ENCODE results near the gene SLC18B1. TPM values are rescaled to one million over a fixed set of nuclear protein-coding genes. Genes with fewer than 3 reads are reported as not detected.

Gene SLC18B1
- 10 to 100 TPM; 13.4 to 42.0 (median 19.5) TPM for total RNA-seq

GRCh38 chr6:132797951-132798868 lies at the start of gene SLC18B1:
Gene SLC18B1 (minus strand): TSS chr6:132798637. CDS start chr6:132798456, 181 bp downstream.
- TF ChIP-seq, protein P1, sequence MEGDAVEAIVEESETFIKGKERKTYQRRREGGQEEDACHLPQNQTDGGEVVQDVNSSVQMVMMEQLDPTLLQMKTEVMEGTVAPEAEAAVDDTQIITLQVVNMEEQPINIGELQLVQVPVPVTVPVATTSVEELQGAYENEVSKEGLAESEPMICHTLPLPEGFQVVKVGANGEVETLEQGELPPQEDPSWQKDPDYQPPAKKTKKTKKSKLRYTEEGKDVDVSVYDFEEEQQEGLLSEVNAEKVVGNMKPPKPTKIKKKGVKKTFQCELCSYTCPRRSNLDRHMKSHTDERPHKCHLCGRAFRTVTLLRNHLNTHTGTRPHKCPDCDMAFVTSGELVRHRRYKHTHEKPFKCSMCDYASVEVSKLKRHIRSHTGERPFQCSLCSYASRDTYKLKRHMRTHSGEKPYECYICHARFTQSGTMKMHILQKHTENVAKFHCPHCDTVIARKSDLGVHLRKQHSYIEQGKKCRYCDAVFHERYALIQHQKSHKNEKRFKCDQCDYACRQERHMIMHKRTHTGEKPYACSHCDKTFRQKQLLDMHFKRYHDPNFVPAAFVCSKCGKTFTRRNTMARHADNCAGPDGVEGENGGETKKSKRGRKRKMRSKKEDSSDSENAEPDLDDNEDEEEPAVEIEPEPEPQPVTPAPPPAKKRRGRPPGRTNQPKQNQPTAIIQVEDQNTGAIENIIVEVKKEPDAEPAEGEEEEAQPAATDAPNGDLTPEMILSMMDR (IDR thresholded peaks at IDR 0.05; ENCODE audit: low read depth), result no peak

DNA sequence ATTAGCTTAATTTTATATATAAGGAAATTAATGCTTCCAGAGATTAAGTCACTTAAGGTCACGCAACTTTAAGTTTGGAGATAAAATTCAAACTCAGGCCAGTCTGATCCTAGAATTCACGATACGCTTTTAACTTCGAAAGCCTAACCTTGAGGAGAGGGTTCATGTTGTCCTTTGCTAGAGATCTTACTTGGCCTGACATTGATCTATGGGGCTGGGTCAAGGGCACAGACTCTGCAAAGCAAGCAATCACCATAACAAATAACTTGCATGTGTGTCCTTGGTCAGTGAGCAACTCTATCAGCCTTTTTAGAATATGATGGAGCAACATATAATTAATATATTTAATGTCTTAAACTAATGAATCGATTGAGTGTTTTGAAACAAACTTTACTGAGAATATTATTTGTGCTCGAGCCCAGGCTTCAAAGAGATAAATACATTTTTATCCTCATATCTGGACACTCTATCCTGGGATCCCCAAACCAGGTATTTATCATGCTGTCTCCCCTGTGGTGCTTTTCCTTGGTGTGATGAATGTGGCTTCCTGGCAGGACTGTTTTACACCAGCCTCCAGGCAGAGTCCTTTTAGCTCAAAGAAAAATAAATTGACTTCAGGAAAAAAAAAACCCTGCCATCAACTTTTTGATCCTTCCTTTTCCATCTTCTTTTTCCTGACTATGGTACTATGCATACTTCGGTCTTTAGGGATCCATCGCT lies 45.0 kb upstream of the SLC18B1 start:
- TF ChIP-seq, protein P1 (IDR thresholded peaks at IDR 0.05; ENCODE audit: low read depth), result no peak

- TF ChIP-seq, protein P1 (IDR thresholded peaks at IDR 0.05; ENCODE audit: low read depth), result no peak
Observed at GRCh38 chr6:132841966-132842365, 43.5 kb upstream of the SLC18B1 start.

DNA sequence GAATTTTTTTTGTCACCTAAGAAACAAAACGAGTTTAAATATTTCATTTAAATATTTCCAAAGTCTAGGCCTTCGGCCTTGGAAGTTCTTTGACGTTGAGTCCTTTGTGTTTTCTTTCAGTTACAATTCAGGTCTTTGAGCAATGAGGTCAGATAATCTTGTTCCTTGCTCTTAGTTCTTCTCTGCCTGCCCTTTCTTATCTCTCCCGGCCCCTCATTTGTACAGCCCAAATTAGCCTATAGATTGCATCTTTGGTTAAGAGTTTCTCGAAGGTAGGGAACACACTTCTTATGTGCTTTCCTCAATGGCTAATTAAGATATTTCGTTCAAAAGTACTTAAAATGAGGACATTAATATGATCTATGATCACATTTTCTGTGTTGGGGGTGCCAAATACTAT lies 34.5 kb upstream of the SLC18B1 start:
- TF ChIP-seq, protein P1 (IDR thresholded peaks at IDR 0.05; ENCODE audit: low read depth), result no peak

DNA sequence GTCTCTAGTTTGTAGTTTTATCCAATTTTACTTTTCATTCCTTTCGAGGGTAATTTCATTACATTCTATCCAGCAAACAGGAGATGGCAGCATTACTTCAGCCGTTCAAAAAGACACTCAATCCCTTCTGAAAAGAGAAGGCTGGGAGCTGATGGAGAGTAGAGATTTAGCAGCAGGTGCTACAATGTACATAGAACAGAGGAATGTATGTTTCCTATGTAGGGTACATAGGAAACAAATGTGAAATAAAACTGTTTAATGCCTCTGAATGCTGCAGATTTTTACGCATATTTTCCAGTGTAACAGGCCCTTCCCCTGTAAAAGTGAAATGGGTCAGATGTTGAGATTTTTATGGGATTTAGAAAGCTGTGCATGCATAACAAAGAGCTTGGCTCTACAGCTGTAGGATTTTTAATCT lies 31.9 kb upstream of the SLC18B1 start:
- TF ChIP-seq, protein P1 (IDR thresholded peaks at IDR 0.05; ENCODE audit: low read depth), result no peak

DNA sequence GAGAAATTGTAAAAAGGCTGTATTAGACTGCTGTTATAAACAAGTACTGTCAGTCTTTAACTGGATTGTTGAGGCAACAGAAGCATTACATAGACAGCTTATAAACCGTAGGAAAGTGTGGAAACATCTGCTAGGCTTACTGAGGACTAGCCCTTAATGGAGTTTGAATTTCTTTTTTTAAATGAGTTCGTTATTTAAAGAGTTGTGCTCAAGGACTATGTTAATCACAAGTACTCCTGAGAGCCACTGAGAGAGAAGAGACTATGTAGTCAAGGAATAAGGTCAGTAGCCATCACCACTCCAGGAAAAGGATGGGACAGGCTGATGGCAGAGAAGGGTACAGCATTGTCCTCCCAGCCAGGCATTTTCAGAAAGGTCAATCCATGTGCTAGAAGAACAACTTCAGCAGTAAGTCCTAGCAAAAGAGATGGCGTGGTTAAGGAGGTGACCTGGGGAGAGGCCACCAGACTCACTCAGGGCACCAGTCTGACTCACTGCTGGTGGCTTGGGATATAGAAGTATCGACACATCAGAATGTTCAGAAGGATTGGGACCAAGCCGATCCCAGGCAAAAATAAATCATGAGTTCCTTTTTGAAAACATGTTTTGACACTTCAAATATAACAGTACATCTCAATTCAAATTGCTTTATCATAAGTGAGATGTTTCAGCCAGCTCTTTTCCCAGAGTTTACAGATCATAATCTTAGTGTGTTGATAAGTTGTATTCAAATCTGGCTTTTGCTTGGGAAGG lies 22.4 kb upstream of the SLC18B1 start:
- TF ChIP-seq, protein P1 (IDR thresholded peaks at IDR 0.05; ENCODE audit: low read depth), result no peak

All from subcutaneous adipose tissue (tissue), 4 donors.